HepG2 (cell line): ENCODE results near the gene COQ7. TPM values are rescaled to one million over a fixed set of nuclear protein-coding genes. Genes with fewer than 3 reads are reported as not detected.

ENCODE experiments used
- DR1 ChIP-seq: sonication (generic); formaldehyde crosslinking; IDR thresholded peaks from 2 replicates; pipeline ENCODE4 v1.8.0; 2021; ENCODE audit warnings: mild to moderate bottlenecking, missing genetic modification reagents, inconsistent platforms
- FOSL1 ChIP-seq: sonication (generic); formaldehyde crosslinking; IDR thresholded peaks from 2 replicates; pipeline ENCODE4 v1.9.0; 2021; ENCODE audit warnings: missing genetic modification reagents, borderline replicate concordance
- FOXK1 ChIP-seq: sonication (generic); formaldehyde crosslinking; IDR thresholded peaks from 2 replicates; pipeline ENCODE4 v1.4.0; 2020; ENCODE audit warnings: low read depth, missing genetic modification reagents, borderline replicate concordance
- HDAC1 ChIP-seq: sonication (generic); formaldehyde crosslinking; IDR thresholded peaks from 2 replicates; pipeline ENCODE4 v1.5.1; 2020; ENCODE audit warnings: mild to moderate bottlenecking, missing genetic modification reagents
- HNRNPH1 ChIP-seq: fragments of 200-400 bp; formaldehyde crosslinking; optimal IDR thresholded peaks from 2 replicates; pipeline ENCODE3; 2017; ENCODE audit warnings: mild to moderate bottlenecking, low read depth, low read length
- HNRNPUL1 ChIP-seq: fragments of 200-400 bp; formaldehyde crosslinking; IDR thresholded peaks from 2 replicates; pipeline ENCODE4 v1.6.1; 2017; ENCODE audit warnings: low read depth, mild to moderate bottlenecking, low read length, moderate library complexity
- NKX3-1 ChIP-seq: sonication (generic); formaldehyde crosslinking; IDR thresholded peaks from 2 replicates; pipeline ENCODE4 v1.5.0; 2020; ENCODE audit warnings: missing genetic modification reagents
- NPAS2 ChIP-seq: sonication (generic); formaldehyde crosslinking; IDR thresholded peaks from 2 replicates; pipeline ENCODE4 v1.8.0; 2022; ENCODE audit warnings: mild to moderate bottlenecking, missing genetic modification reagents, borderline replicate concordance
- PTBP1 ChIP-seq: fragments of 200-400 bp; formaldehyde crosslinking; IDR thresholded peaks from 2 replicates; pipeline ENCODE4 v1.6.1; 2018; ENCODE audit warnings: low read length, low read depth; ENCODE audit not compliant: poor library complexity, severe bottlenecking
- SAFB2 ChIP-seq: sonication (generic); formaldehyde crosslinking; IDR thresholded peaks from 2 replicates; pipeline ENCODE4 v1.5.1; 2020; ENCODE audit warnings: missing genetic modification reagents, low read depth, mild to moderate bottlenecking, borderline replicate concordance
- SIX4 ChIP-seq: sonication (generic); formaldehyde crosslinking; IDR thresholded peaks from 2 replicates; pipeline ENCODE4 v1.4.0; 2020; ENCODE audit warnings: missing genetic modification reagents
- SRSF9 ChIP-seq: fragments of 200-400 bp; formaldehyde crosslinking; IDR thresholded peaks from 2 replicates; pipeline ENCODE4 v1.6.1; 2018; ENCODE audit warnings: borderline replicate concordance, mild to moderate bottlenecking, low read depth, low read length; ENCODE audit not compliant: insufficient read depth, poor library complexity, severe bottlenecking
- ZBTB8A ChIP-seq: sonication (generic); formaldehyde crosslinking; IDR thresholded peaks from 2 replicates; pipeline ENCODE4 v1.4.0; 2020; ENCODE audit warnings: mild to moderate bottlenecking, low read depth, missing genetic modification reagents, borderline replicate concordance
- ZNF615 ChIP-seq: sonication (generic); formaldehyde crosslinking; IDR thresholded peaks from 2 replicates; pipeline ENCODE4 v1.5.0; 2020; ENCODE audit warnings: mild to moderate bottlenecking, missing genetic modification reagents, borderline replicate concordance
- ZNF746 ChIP-seq: sonication (generic); formaldehyde crosslinking; IDR thresholded peaks from 2 replicates; pipeline ENCODE4 v1.8.0; 2022; ENCODE audit warnings: mild to moderate bottlenecking, missing genetic modification reagents
- ZNF766 ChIP-seq: sonication (generic); formaldehyde crosslinking; IDR thresholded peaks from 2 replicates; pipeline ENCODE4 v1.5.0; 2020; ENCODE audit warnings: missing genetic modification reagents, borderline replicate concordance
- ZSCAN20 ChIP-seq: sonication (generic); formaldehyde crosslinking; IDR thresholded peaks from 2 replicates; pipeline ENCODE4 v1.4.0; 2020; ENCODE audit warnings: missing genetic modification reagents, mild to moderate bottlenecking, borderline replicate concordance
- ZSCAN9 ChIP-seq: IDR thresholded peaks from 2 replicates; pipeline ENCODE4 v1.6.1; 2016; ENCODE audit warnings: borderline replicate concordance
- polyA plus RNA-seq, 8 experiments: library from polyadenylated mRNA; depleted of rRNA in 3 of 8; stranded (reverse) in 7 of 8; unstranded in 1 of 8; fragments of >200 nt; fragmentation: Illumina TruSeq in 4 of 8; extraction: Trizol in 4 of 8; gene quantifications; 2 replicates each; pipeline versions ENCODE4 v1.2.1 to v1.2.3, GENCODE V29; 2011 to 2016; ENCODE audit warnings: low read depth in 4 of 8, missing spikeins in 1 of 8, mixed read lengths in 1 of 8; ENCODE audit not compliant: insufficient read depth in 1 of 8
- total RNA-seq, 5 experiments: library from RNA; depleted of rRNA; stranded (reverse); fragments of >200 nt; fragmentation: Illumina TruSeq; extraction: Trizol; gene quantifications; 2 replicates each; pipeline ENCODE4 v1.2.3, GENCODE V29; 2016; ENCODE audit warnings: low read depth in 1 of 5
- TF ChIP-seq, protein P1 (sequence below): sonication (generic); formaldehyde crosslinking; IDR thresholded peaks from 2 replicates; pipeline ENCODE4 v1.5.0; 2020; ENCODE audit warnings: missing genetic modification reagents
- TF ChIP-seq, protein P2 (sequence below): sonication (generic); formaldehyde crosslinking; IDR thresholded peaks from 2 replicates; pipeline ENCODE4 v1.5.0; 2020; ENCODE audit warnings: missing genetic modification reagents
- TF ChIP-seq, protein P3 (sequence below): sonication (generic); formaldehyde crosslinking; IDR thresholded peaks from 2 replicates; pipeline ENCODE4 v1.8.0; 2022; ENCODE audit warnings: mild to moderate bottlenecking, missing genetic modification reagents; ENCODE audit not compliant: insufficient replicate concordance
- TF ChIP-seq, protein P4 (sequence below): sonication (generic); formaldehyde crosslinking; IDR thresholded peaks from 2 replicates; pipeline ENCODE4 v1.4.0; 2020; ENCODE audit warnings: missing genetic modification reagents, mild to moderate bottlenecking, borderline replicate concordance

Gene COQ7
- total and polyA plus RNA-seq, 2 of the 13 experiments (the other 11 are each of a cell fraction or from before 2014, with no cell fraction given), result 20.1 to 45.7 TPM

- TF ChIP-seq, protein P1, sequence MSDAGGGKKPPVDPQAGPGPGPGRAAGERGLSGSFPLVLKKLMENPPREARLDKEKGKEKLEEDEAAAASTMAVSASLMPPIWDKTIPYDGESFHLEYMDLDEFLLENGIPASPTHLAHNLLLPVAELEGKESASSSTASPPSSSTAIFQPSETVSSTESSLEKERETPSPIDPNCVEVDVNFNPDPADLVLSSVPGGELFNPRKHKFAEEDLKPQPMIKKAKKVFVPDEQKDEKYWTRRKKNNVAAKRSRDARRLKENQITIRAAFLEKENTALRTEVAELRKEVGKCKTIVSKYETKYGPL, result no peak; the same call in 1 of the 2 replicates
- TF ChIP-seq ZSCAN9 (CRISPR knock-in tag) (peak; percentile 65; the same call in 1 of the 2 replicates), ZBTB8A (no peak), HNRNPH1 (no peak), SIX4 (CRISPR knock-in tag) (peak; percentile 82; the same call in 1 of the 2 replicates), ZSCAN20 (peak; percentile 96), DR1 (CRISPR knock-in tag) (peak; percentile 76), FOSL1 (peak; percentile 26; the same call in 1 of the 2 replicates), SAFB2 (peak; percentile 72), ZNF746 (CRISPR knock-in tag) (no peak), SRSF9 (no peak), HDAC1 (CRISPR knock-in tag) (peak; percentile 89), ZNF615 (CRISPR knock-in tag) (no peak; the same call in 1 of the 2 replicates), NPAS2 (CRISPR knock-in tag) (no peak), ZNF766 (CRISPR knock-in tag) (peak; percentile 88), PTBP1 (no peak), FOXK1 (CRISPR knock-in tag) (peak; percentile 60; the same call in 1 of the 2 replicates), NKX3-1 (peak; percentile 88), HNRNPUL1 (no peak)
- TF ChIP-seq, protein P2, sequence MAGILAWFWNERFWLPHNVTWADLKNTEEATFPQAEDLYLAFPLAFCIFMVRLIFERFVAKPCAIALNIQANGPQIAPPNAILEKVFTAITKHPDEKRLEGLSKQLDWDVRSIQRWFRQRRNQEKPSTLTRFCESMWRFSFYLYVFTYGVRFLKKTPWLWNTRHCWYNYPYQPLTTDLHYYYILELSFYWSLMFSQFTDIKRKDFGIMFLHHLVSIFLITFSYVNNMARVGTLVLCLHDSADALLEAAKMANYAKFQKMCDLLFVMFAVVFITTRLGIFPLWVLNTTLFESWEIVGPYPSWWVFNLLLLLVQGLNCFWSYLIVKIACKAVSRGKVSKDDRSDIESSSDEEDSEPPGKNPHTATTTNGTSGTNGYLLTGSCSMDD, result no peak; the same call in 1 of the 2 replicates
- TF ChIP-seq, protein P3, sequence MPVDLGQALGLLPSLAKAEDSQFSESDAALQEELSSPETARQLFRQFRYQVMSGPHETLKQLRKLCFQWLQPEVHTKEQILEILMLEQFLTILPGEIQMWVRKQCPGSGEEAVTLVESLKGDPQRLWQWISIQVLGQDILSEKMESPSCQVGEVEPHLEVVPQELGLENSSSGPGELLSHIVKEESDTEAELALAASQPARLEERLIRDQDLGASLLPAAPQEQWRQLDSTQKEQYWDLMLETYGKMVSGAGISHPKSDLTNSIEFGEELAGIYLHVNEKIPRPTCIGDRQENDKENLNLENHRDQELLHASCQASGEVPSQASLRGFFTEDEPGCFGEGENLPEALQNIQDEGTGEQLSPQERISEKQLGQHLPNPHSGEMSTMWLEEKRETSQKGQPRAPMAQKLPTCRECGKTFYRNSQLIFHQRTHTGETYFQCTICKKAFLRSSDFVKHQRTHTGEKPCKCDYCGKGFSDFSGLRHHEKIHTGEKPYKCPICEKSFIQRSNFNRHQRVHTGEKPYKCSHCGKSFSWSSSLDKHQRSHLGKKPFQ (CRISPR knock-in tag), result no peak
- TF ChIP-seq, protein P4, sequence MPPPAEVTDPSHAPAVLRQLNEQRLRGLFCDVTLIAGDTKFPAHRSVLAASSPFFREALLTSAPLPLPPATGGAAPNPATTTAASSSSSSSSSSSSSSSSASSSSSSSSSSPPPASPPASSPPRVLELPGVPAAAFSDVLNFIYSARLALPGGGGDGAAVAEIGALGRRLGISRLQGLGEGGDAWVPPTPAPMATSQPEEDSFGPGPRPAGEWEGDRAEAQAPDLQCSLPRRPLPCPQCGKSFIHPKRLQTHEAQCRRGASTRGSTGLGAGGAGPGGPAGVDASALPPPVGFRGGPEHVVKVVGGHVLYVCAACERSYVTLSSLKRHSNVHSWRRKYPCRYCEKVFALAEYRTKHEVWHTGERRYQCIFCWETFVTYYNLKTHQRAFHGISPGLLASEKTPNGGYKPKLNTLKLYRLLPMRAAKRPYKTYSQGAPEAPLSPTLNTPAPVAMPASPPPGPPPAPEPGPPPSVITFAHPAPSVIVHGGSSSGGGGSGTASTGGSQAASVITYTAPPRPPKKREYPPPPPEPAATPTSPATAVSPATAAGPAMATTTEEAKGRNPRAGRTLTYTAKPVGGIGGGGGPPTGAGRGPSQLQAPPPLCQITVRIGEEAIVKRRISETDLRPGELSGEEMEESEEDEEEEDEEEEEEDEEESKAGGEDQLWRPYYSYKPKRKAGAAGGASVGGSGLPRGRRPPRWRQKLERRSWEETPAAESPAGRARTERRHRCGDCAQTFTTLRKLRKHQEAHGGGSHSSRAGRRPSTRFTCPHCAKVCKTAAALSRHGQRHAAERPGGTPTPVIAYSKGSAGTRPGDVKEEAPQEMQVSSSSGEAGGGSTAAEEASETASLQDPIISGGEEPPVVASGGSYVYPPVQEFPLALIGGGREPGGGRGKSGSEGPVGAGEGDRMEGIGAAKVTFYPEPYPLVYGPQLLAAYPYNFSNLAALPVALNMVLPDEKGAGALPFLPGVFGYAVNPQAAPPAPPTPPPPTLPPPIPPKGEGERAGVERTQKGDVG (CRISPR knock-in tag), result no peak
Measured at GRCh38 chr16:19086322-19087199, 19.1 kb downstream of the COQ7 start (continued).
